Esophagus squamous epithelium (tissue), 4 donors: ENCODE measurements around the gene PREX1.

Experiments used
- CTCF ChIP-seq, 6 experiments: fragments of 450-650 bp in 4 of 6; fragments of 200-600 bp in 2 of 6; sonication (generic) in 2 of 6; IDR thresholded peaks; one replicate each; pipeline ENCODE4 v1.5.1; 2016 to 2019; ENCODE audit warnings: antibody characterized with exemption in 6 of 6, mild to moderate bottlenecking in 4 of 6, moderate library complexity in 4 of 6
- POLR2A ChIP-seq, 4 donors: fragments of 450-650 bp; IDR thresholded peaks; one replicate each; pipeline ENCODE4 v1.6.1; 2017; ENCODE audit warnings: antibody characterized with exemption in 4 of 4, mild to moderate bottlenecking in 4 of 4, moderate library complexity in 3 of 4

- TF ChIP-seq CTCF (IDR thresholded peaks at IDR 0.05) (no peak), POLR2A (IDR thresholded peaks at IDR 0.05) (no peak)
These were observed 62.4 kb downstream of the PREX1 start for GRCh38 chr20:48765359-48765758.
